Measurements from ENCODE around the gene SPOPL.
"Not testable (repeated sequence)": the region's sequence is repeated elsewhere in the genome, so short reads cannot be mapped to it uniquely, and the experiment has no call there.

SPOPL gene

GRCh38 chr2:138536302-138536701, 34.7 kb downstream of the SPOPL start:
- TF ChIP-seq, protein P1, sequence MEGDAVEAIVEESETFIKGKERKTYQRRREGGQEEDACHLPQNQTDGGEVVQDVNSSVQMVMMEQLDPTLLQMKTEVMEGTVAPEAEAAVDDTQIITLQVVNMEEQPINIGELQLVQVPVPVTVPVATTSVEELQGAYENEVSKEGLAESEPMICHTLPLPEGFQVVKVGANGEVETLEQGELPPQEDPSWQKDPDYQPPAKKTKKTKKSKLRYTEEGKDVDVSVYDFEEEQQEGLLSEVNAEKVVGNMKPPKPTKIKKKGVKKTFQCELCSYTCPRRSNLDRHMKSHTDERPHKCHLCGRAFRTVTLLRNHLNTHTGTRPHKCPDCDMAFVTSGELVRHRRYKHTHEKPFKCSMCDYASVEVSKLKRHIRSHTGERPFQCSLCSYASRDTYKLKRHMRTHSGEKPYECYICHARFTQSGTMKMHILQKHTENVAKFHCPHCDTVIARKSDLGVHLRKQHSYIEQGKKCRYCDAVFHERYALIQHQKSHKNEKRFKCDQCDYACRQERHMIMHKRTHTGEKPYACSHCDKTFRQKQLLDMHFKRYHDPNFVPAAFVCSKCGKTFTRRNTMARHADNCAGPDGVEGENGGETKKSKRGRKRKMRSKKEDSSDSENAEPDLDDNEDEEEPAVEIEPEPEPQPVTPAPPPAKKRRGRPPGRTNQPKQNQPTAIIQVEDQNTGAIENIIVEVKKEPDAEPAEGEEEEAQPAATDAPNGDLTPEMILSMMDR (IDR thresholded peaks at IDR 0.05; ENCODE audit: low read depth, low read length) = no peak
- in situ Hi-C loops (cut with HindIII; ENCODE audit: low sequenced_read_pairs) = no loop called here
- DNase-seq (ENCODE audit: low read depth, low spot score) = peak; percentile 56
- no peak overlapping the region for H3K4me3 ChIP-seq (ENCODE audit: low read depth, low read length)

DNA sequence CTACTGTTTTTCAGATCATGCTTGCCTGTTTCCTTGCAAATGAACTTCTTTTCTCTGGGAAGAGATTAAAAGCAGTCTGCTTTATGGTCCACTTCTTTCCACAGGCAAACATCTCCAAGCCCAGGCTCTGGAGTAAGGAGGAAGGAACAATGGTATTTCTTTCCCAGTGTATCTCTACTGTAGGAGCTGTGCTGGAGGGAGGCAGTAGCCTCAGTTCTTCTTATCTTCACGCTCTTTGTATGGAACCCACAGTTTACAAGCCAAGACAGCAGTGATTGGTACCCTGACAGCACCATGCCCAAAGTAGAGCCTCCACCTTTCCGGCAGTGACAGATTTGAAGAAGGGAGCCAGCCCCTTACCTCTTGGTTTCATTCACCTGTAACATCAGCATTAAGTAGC, 35.2 kb downstream of the SPOPL start:
- TF ChIP-seq, protein P1 (IDR thresholded peaks at IDR 0.05; ENCODE audit: low read depth, low read length) = no peak
- in situ Hi-C loops (cut with HindIII; ENCODE audit: low sequenced_read_pairs) = no loop called here
- DNase-seq (ENCODE audit: low read depth, low spot score) = no peak
- H3K4me3 ChIP-seq (ENCODE audit: low read depth, low read length) = no peak overlapping the region

DNA sequence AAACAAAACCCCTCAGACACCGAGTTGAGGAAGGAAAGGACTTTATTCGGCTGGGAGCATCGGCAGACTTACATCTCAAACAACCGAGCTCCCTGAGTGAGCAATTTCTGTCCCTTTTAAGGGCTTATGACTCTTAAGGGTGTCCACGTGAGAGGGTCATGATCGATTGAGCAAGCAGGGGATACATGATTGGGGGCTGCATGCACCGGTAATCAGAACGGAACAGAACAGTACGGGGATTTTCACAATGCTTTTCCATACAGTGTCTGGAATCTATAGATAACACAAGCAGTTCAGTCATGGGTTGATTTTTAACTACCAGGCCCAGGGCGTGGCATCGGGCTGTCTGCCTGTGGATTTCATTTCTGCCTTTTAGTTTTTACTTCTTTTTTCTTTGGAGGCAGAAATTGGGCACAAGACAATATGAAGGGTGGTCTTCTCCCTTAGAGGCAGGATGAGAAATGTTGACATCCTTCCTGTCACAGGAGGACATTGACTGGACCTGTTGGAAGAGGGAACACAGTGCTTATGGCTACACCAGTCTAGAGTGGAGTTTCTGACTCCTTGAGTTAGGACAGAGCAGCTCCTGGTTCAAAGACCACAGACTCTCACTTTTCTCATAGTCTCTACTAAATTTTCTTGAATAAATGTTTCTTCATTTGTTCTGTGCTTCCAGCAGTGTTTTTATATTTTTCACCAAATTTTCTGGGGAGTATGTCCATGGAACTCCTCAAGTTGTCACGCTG, 35.8 kb downstream of the SPOPL start:
- TF ChIP-seq, protein P1 (IDR thresholded peaks at IDR 0.05; ENCODE audit: low read depth, low read length) = no peak
- in situ Hi-C loops (cut with HindIII; ENCODE audit: low sequenced_read_pairs) = no loop called here
- DNase-seq (ENCODE audit: low read depth, low spot score) = no peak
- no peak overlapping the region for H3K4me3 ChIP-seq (ENCODE audit: low read depth, low read length)

GRCh38 chr2:138544206-138544605, 42.6 kb downstream of the SPOPL start:
- DNase-seq (ENCODE audit: low read depth, low spot score); in situ Hi-C loops (cut with HindIII; ENCODE audit: low sequenced_read_pairs); H3K4me3 ChIP-seq (ENCODE audit: low read depth, low read length): not testable (repeated sequence)

GRCh38 chr2:138548796-138549195, 47.2 kb downstream of the SPOPL start:
- TF ChIP-seq, protein P1 (IDR thresholded peaks at IDR 0.05; ENCODE audit: low read depth, low read length) = no peak
- DNase-seq (ENCODE audit: low read depth, low spot score) = no peak
- no peak overlapping the region for H3K4me3 ChIP-seq (ENCODE audit: low read depth, low read length)
- in situ Hi-C loops (cut with HindIII; ENCODE audit: low sequenced_read_pairs) = no loop called here

GRCh38 chr2:138550172-138550571, 48.6 kb downstream of the SPOPL start:
- DNase-seq (ENCODE audit: low read depth, low spot score) = no peak
- in situ Hi-C loops (cut with HindIII; ENCODE audit: low sequenced_read_pairs) = no loop called here
- TF ChIP-seq, protein P1 (IDR thresholded peaks at IDR 0.05; ENCODE audit: low read depth, low read length) = no peak
- no peak overlapping the region for H3K4me3 ChIP-seq (ENCODE audit: low read depth, low read length)

- in situ Hi-C loops (cut with HindIII; ENCODE audit: low sequenced_read_pairs) = no loop called here
- no peak for DNase-seq (ENCODE audit: low read depth, low spot score)
- H3K4me3 ChIP-seq (ENCODE audit: low read depth, low read length) = no peak overlapping the region
- TF ChIP-seq, protein P1 (IDR thresholded peaks at IDR 0.05; ENCODE audit: low read depth, low read length) = no peak
Measured at GRCh38 chr2:138550670-138551287, 49.2 kb downstream of the SPOPL start.

All from astrocyte of the spinal cord (primary cell).